DMS 273 (cell line): Measurements from ENCODE around the gene SEM1.
A peak's percentile ranks its signal among the peaks of the same experiment; 100 is the strongest.
"Not testable (repeated sequence)": the region's sequence is repeated elsewhere in the genome, so short reads cannot be mapped to it uniquely, and the experiment has no call there.

Source experiments
- DNase-seq: peaks from one replicate; lab custom pipeline; 2025; ENCODE audit not compliant: unreplicated experiment; lab: John Stamatoyannopoulos, UW

Gene SEM1

DNA sequence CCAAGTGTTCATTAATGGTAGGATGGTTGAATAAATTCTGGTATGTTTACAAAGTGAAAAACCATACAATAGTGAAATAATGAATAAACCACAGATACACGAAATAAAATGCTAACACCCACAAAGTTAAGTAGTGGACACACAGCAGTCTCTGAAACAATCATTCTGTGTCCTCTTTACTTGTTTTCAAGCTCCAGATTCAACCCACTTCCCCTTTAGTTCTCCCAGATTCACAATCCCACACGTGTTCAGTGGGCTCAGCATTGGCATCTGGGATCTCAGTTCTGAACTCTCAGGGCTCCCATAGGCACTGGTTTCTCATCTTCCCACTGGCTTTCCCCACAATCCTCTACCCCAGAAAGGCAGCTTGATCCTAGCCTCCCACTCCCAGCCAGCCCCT lies 44.9 kb downstream of the SEM1 start:
- no peak for DNase-seq

GRCh38 chr7:96663871-96664445 lies 45.7 kb downstream of the SEM1 start:
- DNase-seq: peak; percentile 36

DNA sequence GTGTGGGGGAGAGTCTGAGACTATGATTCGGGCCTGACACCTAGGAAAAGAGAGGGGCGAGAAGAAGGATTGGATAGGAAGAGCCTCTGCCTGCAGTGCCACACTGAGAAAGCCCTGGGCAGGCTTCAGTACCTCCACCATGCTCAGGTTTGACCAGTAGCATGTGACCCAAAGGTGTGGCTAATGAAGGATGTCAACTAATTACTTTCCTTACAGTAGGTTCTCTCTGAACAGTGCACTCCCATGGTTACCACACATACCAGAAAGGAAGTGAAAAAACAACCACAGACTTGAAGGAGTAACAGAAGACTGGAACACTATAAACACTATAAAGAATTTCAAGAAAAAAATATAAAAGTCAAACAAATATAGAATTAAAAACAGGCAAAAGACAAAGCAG lies 46.2 kb downstream of the SEM1 start:
- DNase-seq: no peak

DNA sequence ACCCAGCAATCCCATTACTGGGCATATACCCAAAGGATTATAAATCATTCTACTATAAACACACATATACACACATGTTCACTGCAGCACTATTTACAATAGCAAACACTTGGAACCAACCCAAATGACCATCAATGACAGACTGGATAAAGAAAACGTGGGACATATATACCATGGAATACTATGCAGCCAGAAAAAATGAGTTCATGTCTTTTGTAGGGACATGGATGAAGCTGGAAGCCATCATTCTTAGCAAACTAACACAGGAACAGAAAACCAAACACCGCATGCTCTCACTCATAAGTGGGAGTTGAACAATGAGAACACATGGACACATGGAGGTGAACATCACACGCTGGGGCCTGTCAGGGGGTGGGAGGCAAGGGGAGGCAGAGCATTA lies 47.5 kb downstream of the SEM1 start:
- DNase-seq: not testable (repeated sequence)

DNA sequence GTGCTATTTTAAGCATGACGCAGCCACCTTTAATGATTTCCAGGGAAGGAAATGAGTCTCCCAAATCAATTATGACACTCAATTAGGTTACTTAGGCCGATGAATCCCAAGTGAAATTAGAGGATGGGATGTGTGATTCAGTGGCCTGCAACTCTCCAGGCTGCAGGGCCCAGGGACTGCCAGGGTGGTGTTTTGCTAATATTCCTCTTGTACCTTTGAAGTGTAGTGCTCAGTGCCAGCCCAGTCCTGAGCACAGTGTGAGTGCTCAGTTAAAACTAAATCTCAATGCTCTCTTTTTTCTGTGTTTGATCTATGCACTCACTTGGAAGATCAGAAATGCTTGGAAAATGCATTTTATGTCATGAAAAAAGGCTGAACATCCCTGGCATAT lies 51.6 kb downstream of the SEM1 start:
- no peak for DNase-seq

GRCh38 chr7:96657347-96658021 lies 52.2 kb downstream of the SEM1 start:
- DNase-seq: peak; percentile 55

GRCh38 chr7:96655956-96656355 lies 53.7 kb downstream of the SEM1 start:
- no peak for DNase-seq

DNA sequence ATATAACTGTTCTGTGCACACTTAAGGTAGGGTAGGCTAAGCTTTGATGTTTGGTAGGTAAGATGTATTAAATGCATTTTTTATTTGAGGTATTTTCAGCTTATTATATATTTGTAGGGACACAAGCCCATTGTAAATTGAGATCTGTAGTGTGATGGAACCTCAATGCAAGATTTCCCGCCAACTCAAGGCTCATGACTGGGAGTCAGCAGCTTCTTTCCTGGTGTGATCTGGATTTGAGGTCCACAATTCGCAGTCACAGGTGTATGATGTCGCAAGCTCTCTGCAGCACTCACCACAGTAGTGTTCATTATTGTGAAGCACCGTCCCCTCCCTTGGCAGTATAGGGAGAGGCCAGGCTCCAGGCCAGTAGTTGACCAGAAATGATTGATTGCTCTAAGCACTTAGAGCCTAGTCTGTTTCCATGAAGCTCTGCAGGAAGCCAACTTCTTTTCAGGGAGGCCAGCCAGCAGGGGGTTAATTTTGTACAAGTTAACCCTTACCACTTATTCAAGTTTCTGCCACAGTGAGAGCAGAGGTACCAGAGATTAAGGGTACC lies 54.9 kb downstream of the SEM1 start:
- no peak for DNase-seq

DNA sequence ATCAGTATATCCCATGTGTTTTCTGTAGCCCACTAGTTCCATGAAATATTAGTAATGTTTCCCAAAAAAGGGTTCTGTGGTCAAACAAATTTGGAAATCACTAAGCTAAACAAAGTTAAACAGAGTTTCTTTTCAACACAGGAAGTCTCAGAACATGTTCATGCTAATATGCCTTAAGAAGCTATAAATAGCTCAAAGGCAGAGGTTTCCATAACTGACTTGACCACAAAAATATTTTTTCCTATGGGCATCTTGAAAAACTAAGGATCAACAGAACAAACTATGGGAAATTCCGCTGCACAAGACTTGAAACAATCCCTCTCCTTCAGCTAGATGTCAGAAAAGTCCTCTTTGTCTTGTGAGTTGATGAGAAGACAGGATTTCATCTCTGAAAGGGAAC lies 59.7 kb downstream of the SEM1 start:
- DNase-seq: no peak

DNA sequence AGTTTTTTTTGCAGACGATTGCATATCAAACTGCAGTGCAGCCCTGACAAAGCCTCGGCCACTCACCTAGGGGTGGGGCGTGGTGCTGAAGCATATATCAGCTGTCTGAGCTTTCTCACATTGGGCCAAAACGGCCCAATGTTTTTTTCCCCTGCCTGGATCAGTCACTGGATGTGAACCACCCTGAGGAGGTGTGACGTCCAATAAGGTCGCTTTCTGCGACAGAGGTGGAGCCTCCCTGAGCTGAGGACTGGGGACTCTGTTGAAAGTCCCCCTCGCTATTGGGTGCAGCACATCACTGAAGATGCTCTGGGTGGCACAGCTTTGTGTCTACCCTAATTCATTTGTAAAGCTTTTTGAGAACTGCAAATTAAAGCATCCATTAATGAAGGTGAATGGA lies 60.9 kb downstream of the SEM1 start:
- no peak for DNase-seq

DNA sequence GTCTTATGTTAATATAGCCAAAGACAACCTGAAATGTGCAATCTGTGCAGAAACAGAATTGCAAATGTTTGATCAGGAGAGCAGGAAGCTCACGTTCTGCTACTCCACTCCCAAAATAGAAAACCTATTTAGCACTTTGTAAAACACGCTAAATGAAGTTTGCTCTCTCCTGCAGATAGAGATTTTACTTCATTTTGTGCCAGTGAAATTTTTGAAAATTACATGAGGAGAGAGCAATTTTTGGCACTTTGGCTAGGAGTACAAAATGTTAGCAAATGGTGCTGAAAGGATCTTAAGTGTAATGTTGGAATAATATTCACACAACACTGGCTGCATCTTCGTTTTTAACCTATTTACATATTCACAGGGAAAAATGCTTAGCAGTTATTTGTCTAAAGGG lies 61.9 kb downstream of the SEM1 start:
- DNase-seq: no peak

GRCh38 chr7:96645084-96645483 lies 64.6 kb downstream of the SEM1 start:
- DNase-seq: no peak

- DNase-seq: not testable (repeated sequence)
Observed at GRCh38 chr7:96643436-96643835, 66.2 kb downstream of the SEM1 start.

GRCh38 chr7:96640054-96640453 lies 69.6 kb downstream of the SEM1 start:
- DNase-seq: no peak
